Effector memory CD8-positive, alpha-beta T cell (primary cell): ENCODE results near the gene BRK1.
"Not testable (repeated sequence)": the region's sequence is repeated elsewhere in the genome, so short reads cannot be mapped to it uniquely, and the experiment has no call there.

ENCODE experiments used
- ATAC-seq: fragments of 150-1000 bp; cut with Tn5 transposase; replicated peaks from 2 replicates; pipeline ENCODE4 v1.10.0; 2021; ENCODE audit warnings: mild to moderate bottlenecking, moderate library complexity
- DNase-seq, 3 experiments: peaks; one replicate each; pipeline ENCODE4 v3.0.0; 2021
- H3K27ac Mint-ChIP-seq, 2 donors: one replicate each; pipeline ENCODE4 v1.8.0; 2022; ENCODE audit warnings: mild to moderate bottlenecking in 2 of 2, mixed read lengths in 2 of 2, moderate library complexity in 2 of 2
- H3K27me3 Mint-ChIP-seq, 2 donors: one replicate each; pipeline ENCODE4 v1.8.0; 2022; ENCODE audit warnings: mixed read lengths in 2 of 2
- H3K36me3 Mint-ChIP-seq: one replicate; pipeline ENCODE4 v1.8.0; 2022; ENCODE audit warnings: mild to moderate bottlenecking, moderate library complexity, mixed read lengths; ENCODE audit not compliant: insufficient read depth
- H3K4me1 Mint-ChIP-seq, 2 donors: one replicate each; pipeline ENCODE4 v1.8.0; 2022; ENCODE audit warnings: low read depth in 2 of 2, mixed read lengths in 2 of 2
- H3K4me3 Mint-ChIP-seq, 2 donors: one replicate each; pipeline ENCODE4 v1.8.0; 2022; ENCODE audit warnings: mild to moderate bottlenecking in 2 of 2, mixed read lengths in 2 of 2, moderate library complexity in 2 of 2
- H3K9me3 Mint-ChIP-seq, 2 donors: one replicate each; pipeline ENCODE4 v1.8.0; 2022; ENCODE audit warnings: mixed read lengths in 2 of 2

The BRK1 gene

GRCh38 chr3:10116928-10117327 is 1.5 kb downstream of the BRK1 start:
- no peak for DNase-seq
- Mint-ChIP-seq H3K4me3 (peak overlapping the region; percentile 91 to 95), H3K9me3 (no peaks in the 10 kb centered on the region), H3K27ac (peak overlapping the region in 1 of 2 donors; percentile 97), H3K36me3 (peaks cover 38% of the 10 kb centered on the region), H3K4me1 (peaks cover 24 to 28% of the 10 kb centered on the region in 2 donors), H3K27me3 (no peaks in the 10 kb centered on the region)
- no peak for ATAC-seq

GRCh38 chr3:10119376-10119775 is 3.9 kb downstream of the BRK1 start:
- peaks cover 30 to 39% of the 10 kb centered on the region in 2 donors for H3K4me1 Mint-ChIP-seq
- ATAC-seq = no peak
- H3K36me3 Mint-ChIP-seq = peaks cover 54% of the 10 kb centered on the region
- no peaks in the 10 kb centered on the region for H3K9me3 Mint-ChIP-seq
- no peak for DNase-seq
- no peak overlapping the region for H3K27ac Mint-ChIP-seq
- no peaks in the 10 kb centered on the region for H3K27me3 Mint-ChIP-seq
- H3K4me3 Mint-ChIP-seq = no peak overlapping the region

- ATAC-seq = no peak
- Mint-ChIP-seq H3K4me3 (no peak overlapping the region), H3K27me3 (no peaks in the 10 kb centered on the region), H3K27ac (peak overlapping the region in 1 of 2 donors; percentile 38), H3K4me1 (peaks cover 25 to 41% of the 10 kb centered on the region in 2 donors), H3K36me3 (peaks cover 56% of the 10 kb centered on the region), H3K9me3 (no peaks in the 10 kb centered on the region)
- no peak for DNase-seq
Observed at GRCh38 chr3:10121064-10121463, 5.6 kb downstream of the BRK1 start.

GRCh38 chr3:10122724-10123123 is 7.2 kb downstream of the BRK1 start:
- Mint-ChIP-seq H3K4me1 (peaks cover 15 to 31% of the 10 kb centered on the region in 2 donors), H3K27me3 (no peaks in the 10 kb centered on the region), H3K4me3 (no peak overlapping the region), H3K36me3 (peaks cover 69% of the 10 kb centered on the region), H3K9me3 (no peaks in the 10 kb centered on the region), H3K27ac (peak overlapping the region in 1 of 2 donors; percentile 41)
- no peak for ATAC-seq
- no peak for DNase-seq

GRCh38 chr3:10135872-10136271 is 20.4 kb downstream of the BRK1 start:
- not testable (repeated sequence) for DNase-seq, H3K4me3 Mint-ChIP-seq, H3K27ac Mint-ChIP-seq, H3K36me3 Mint-ChIP-seq, H3K9me3 Mint-ChIP-seq, H3K4me1 Mint-ChIP-seq, ATAC-seq, H3K27me3 Mint-ChIP-seq

GRCh38 chr3:10136426-10137005 is 21.0 kb downstream of the BRK1 start:
- no peaks in the 10 kb centered on the region for H3K4me1 Mint-ChIP-seq
- DNase-seq (no peak), ATAC-seq (no peak)
- peaks cover 7% of the 10 kb centered on the region for H3K36me3 Mint-ChIP-seq
- no peak overlapping the region for H3K27ac Mint-ChIP-seq
- H3K9me3 Mint-ChIP-seq = no peaks in the 10 kb centered on the region
- no peak overlapping the region for H3K4me3 Mint-ChIP-seq
- no peaks in the 10 kb centered on the region for H3K27me3 Mint-ChIP-seq

- ATAC-seq (no peak), DNase-seq (no peak)
- Mint-ChIP-seq H3K36me3 (peaks cover 14% of the 10 kb centered on the region), H3K4me3 (no peak overlapping the region), H3K27ac (no peak overlapping the region), H3K4me1 (no peaks in the 10 kb centered on the region), H3K9me3 (no peaks in the 10 kb centered on the region), H3K27me3 (no peaks in the 10 kb centered on the region)
Observed at GRCh38 chr3:10137178-10137577, 21.7 kb downstream of the BRK1 start.

- H3K4me1 Mint-ChIP-seq = peaks cover 18 to 24% of the 10 kb centered on the region in 2 donors
- no peak for DNase-seq
- peak overlapping the region; percentile 95 to 97 for H3K27ac Mint-ChIP-seq
- H3K36me3 Mint-ChIP-seq = peaks cover 41% of the 10 kb centered on the region
- no peaks in the 10 kb centered on the region for H3K9me3 Mint-ChIP-seq
- H3K4me3 Mint-ChIP-seq = peak overlapping the region; percentile 89 to 90
- H3K27me3 Mint-ChIP-seq = no peaks in the 10 kb centered on the region
- no peak for ATAC-seq
Observed at GRCh38 chr3:10140996-10141546, 25.6 kb downstream of the BRK1 start.

- no peaks in the 10 kb centered on the region for H3K9me3 Mint-ChIP-seq
- H3K27ac Mint-ChIP-seq = peak overlapping the region; percentile 95 to 97
- H3K27me3 Mint-ChIP-seq = no peaks in the 10 kb centered on the region
- H3K4me1 Mint-ChIP-seq = peaks cover 23 to 34% of the 10 kb centered on the region in 2 donors
- peaks cover 60% of the 10 kb centered on the region for H3K36me3 Mint-ChIP-seq
- peak overlapping the region; percentile 89 to 90 for H3K4me3 Mint-ChIP-seq
- DNase-seq = no peak
- no peak for ATAC-seq
Observed at GRCh38 chr3:10142707-10143560, 27.5 kb downstream of the BRK1 start.

- no peaks in the 10 kb centered on the region for H3K9me3 Mint-ChIP-seq
- H3K4me1 Mint-ChIP-seq = peaks cover 26 to 36% of the 10 kb centered on the region in 2 donors
- peak overlapping the region; percentile 69 for H3K4me3 Mint-ChIP-seq
- H3K27ac Mint-ChIP-seq = peak overlapping the region; percentile 52 to 59
- ATAC-seq (no peak), DNase-seq (no peak)
- no peaks in the 10 kb centered on the region for H3K27me3 Mint-ChIP-seq
- peaks cover 87% of the 10 kb centered on the region for H3K36me3 Mint-ChIP-seq
Observed at GRCh38 chr3:10145685-10146084, 30.2 kb downstream of the BRK1 start.

- H3K36me3 Mint-ChIP-seq = peaks cover 92% of the 10 kb centered on the region
- no peak overlapping the region for H3K4me3 Mint-ChIP-seq
- ATAC-seq = no peak
Observed at GRCh38 chr3:10149226-10149625, 33.8 kb downstream of the BRK1 start.

GRCh38 chr3:10150987-10151386 is 35.5 kb downstream of the BRK1 start:
- Mint-ChIP-seq H3K4me3 (no peak overlapping the region), H3K27ac (peak overlapping the region in 1 of 2 donors; percentile 79), H3K27me3 (no peaks in the 10 kb centered on the region), H3K9me3 (no peaks in the 10 kb centered on the region), H3K4me1 (peaks cover 8 to 12% of the 10 kb centered on the region in 2 donors), H3K36me3 (peaks cover 88% of the 10 kb centered on the region)
- ATAC-seq = no peak
- no peak for DNase-seq

More at GRCh38 chr3:10149226-10149625, 33.8 kb downstream of the BRK1 start:
- H3K27ac Mint-ChIP-seq = peak overlapping the region in 1 of 2 donors; percentile 87
- DNase-seq = no peak
- H3K9me3 Mint-ChIP-seq = no peaks in the 10 kb centered on the region
- H3K4me1 Mint-ChIP-seq = peaks cover 13 to 21% of the 10 kb centered on the region in 2 donors
- no peaks in the 10 kb centered on the region for H3K27me3 Mint-ChIP-seq

- peaks cover 62% of the 10 kb centered on the region for H3K36me3 Mint-ChIP-seq
- H3K4me3 Mint-ChIP-seq = no peak overlapping the region
- peaks cover 0 to 3% of the 10 kb centered on the region in 2 donors for H3K4me1 Mint-ChIP-seq
- no peaks in the 10 kb centered on the region for H3K9me3 Mint-ChIP-seq
- DNase-seq (no peak), ATAC-seq (no peak)
- H3K27me3 Mint-ChIP-seq = no peaks in the 10 kb centered on the region
- H3K27ac Mint-ChIP-seq = no peak overlapping the region
Observed at GRCh38 chr3:10154335-10155122, 39.1 kb downstream of the BRK1 start.
